SK-N-SH (cell line): Measurements from ENCODE around the gene NEIL3. TPM values are rescaled to one million over a fixed set of nuclear protein-coding genes. Genes with fewer than 3 reads are reported as not detected.

ENCODE experiments used
- CTCF ChIA-PET: fragments of 300-600, 350-600 bp; formaldehyde crosslinking; extraction: SDS; loops from one replicate; lab custom pipeline; 2021; lab: Yijun Ruan, JAX
- POLR2A ChIA-PET: fragments of 350-600 bp; sonication (Branson Sonifier 250); formaldehyde crosslinking; extraction: SDS; loops from one replicate; lab custom pipeline; 2020; ENCODE audit warnings: antibody characterized with exemption, inconsistent platforms; lab: Yijun Ruan, JAX
- DNase-seq: peaks from one replicate; pipeline ENCODE4 v3.0.0; 2012
- H2AFZ ChIP-seq: fragments of 200-600 bp; sonication (generic); 2 replicates; pipeline ENCODE4 v1.8.1; 2016; ENCODE audit warnings: antibody characterized with exemption, mild to moderate bottlenecking, low read depth
- H3F3A ChIP-seq: fragments of 200-600 bp; sonication (generic); replicated peaks from 2 replicates; pipeline ENCODE3; 2016; ENCODE audit warnings: antibody characterized with exemption, mild to moderate bottlenecking; ENCODE audit not compliant: insufficient read depth
- H3K27ac ChIP-seq, 2 experiments: fragments of 200-500 bp in 1 of 2; fragments of 200-600 bp in 1 of 2; sonication (Bioruptor generic) in 1 of 2; sonication (generic), shearing (Covaris generic) in 1 of 2; 2 replicates each; pipeline versions ENCODE4 v1.5.1 to v1.6.1; 2014 to 2016; ENCODE audit warnings: low read depth in 2 of 2, inconsistent platforms in 1 of 2, low read length in 1 of 2, mild to moderate bottlenecking in 1 of 2, mixed read lengths in 1 of 2
- H3K27me3 ChIP-seq: fragments of 200-600 bp; sonication (generic), shearing (Covaris generic); 2 replicates; pipeline ENCODE4 v1.6.1; 2016; ENCODE audit warnings: mixed run types; ENCODE audit not compliant: insufficient read depth
- H3K36me3 ChIP-seq, 2 experiments: fragments of 200-500 bp in 1 of 2; fragments of 200-600 bp in 1 of 2; sonication (Bioruptor generic) in 1 of 2; sonication (generic) in 1 of 2; replicated peaks in 1 of 2; 2 replicates each; pipeline versions ENCODE3 to v1.5.1; 2014 to 2016; ENCODE audit warnings: low read length in 1 of 2, mild to moderate bottlenecking in 1 of 2; ENCODE audit not compliant: insufficient read depth in 2 of 2, control insufficient read depth in 1 of 2
- H3K4me1 ChIP-seq, 2 experiments: fragments of 200-500 bp in 1 of 2; fragments of 200-600 bp in 1 of 2; sonication (Bioruptor generic) in 1 of 2; sonication (generic), shearing (Covaris generic) in 1 of 2; 2 replicates each; pipeline versions ENCODE4 v1.5.1 to v1.6.1; 2014 to 2016; ENCODE audit warnings: low read depth in 1 of 2, low read length in 1 of 2, mixed run types in 1 of 2; ENCODE audit not compliant: insufficient read depth in 2 of 2, control insufficient read depth in 1 of 2
- H3K4me2 ChIP-seq: fragments of 200-600 bp; sonication (generic), shearing (Covaris generic); 2 replicates; pipeline ENCODE4 v1.6.1; 2017; ENCODE audit warnings: mixed run types
- H3K4me3 ChIP-seq, 2 experiments: fragments of 200-500 bp in 1 of 2; fragments of 200-600 bp in 1 of 2; sonication (Bioruptor generic) in 1 of 2; sonication (generic), shearing (Covaris generic) in 1 of 2; 2 replicates each; pipeline versions ENCODE4 v1.5.1 to v1.8.1; 2014 to 2016; ENCODE audit warnings: low read depth in 2 of 2, inconsistent platforms in 1 of 2, low read length in 1 of 2, mild to moderate bottlenecking in 1 of 2, mixed read lengths in 1 of 2, moderate library complexity in 1 of 2
- H3K79me2 ChIP-seq: fragments of 200-600 bp; sonication (generic); 2 replicates; pipeline ENCODE4 v1.8.1; 2017; ENCODE audit warnings: mild to moderate bottlenecking; ENCODE audit not compliant: insufficient read depth
- H3K9ac ChIP-seq: fragments of 200-600 bp; sonication (generic); 2 replicates; pipeline ENCODE4 v1.6.1; 2017; ENCODE audit warnings: mixed run types
- H3K9me2 ChIP-seq: fragments of 200-600 bp; sonication (generic); 2 replicates; pipeline ENCODE4 v1.6.1; 2017; ENCODE audit warnings: mixed run types
- H3K9me3 ChIP-seq: fragments of 200-600 bp; sonication (generic); 2 replicates; pipeline ENCODE4 v1.6.1; 2017; ENCODE audit warnings: mixed run types, mild to moderate bottlenecking, moderate library complexity
- H4K20me1 ChIP-seq: fragments of 200-600 bp; sonication (generic); 2 replicates; pipeline ENCODE4 v1.6.1; 2017; ENCODE audit warnings: mild to moderate bottlenecking, mixed run types; ENCODE audit not compliant: insufficient read depth
- CHD2 ChIP-seq: fragments of 150-350 bp; IDR thresholded peaks from 2 replicates; pipeline ENCODE4 v1.6.1; 2018; ENCODE audit warnings: low read length; ENCODE audit not compliant: partially characterized antibody
- CTCF ChIP-seq: fragments of 200-600 bp; sonication (generic); IDR thresholded peaks from 2 replicates; pipeline ENCODE4 v1.6.1; 2017; ENCODE audit warnings: antibody characterized with exemption, mild to moderate bottlenecking, moderate library complexity
- EZH2phosphoT487 ChIP-seq: fragments of 200-600 bp; sonication (generic); IDR thresholded peaks from 2 replicates; pipeline ENCODE4 v1.6.1; 2017; ENCODE audit warnings: low read depth, mixed run types, mild to moderate bottlenecking, antibody characterized with exemption, moderate library complexity, borderline replicate concordance
- FOXM1 ChIP-seq: IDR thresholded peaks from 2 replicates; pipeline ENCODE4 v1.4.0; 2012; ENCODE audit warnings: low read depth, mild to moderate bottlenecking
- GABPA ChIP-seq: IDR thresholded peaks from 2 replicates; pipeline ENCODE4 v1.4.0; 2012; ENCODE audit warnings: low read depth, mild to moderate bottlenecking
- IRF3 ChIP-seq: fragments of 150-350 bp; IDR thresholded peaks from 2 replicates; pipeline ENCODE4 v1.6.1; 2016; ENCODE audit warnings: mild to moderate bottlenecking, low read depth, low read length
- JUND ChIP-seq: IDR thresholded peaks from 2 replicates; pipeline ENCODE4 v1.4.0; 2012
- NRF1 ChIP-seq: IDR thresholded peaks from 2 replicates; pipeline ENCODE4 v1.6.1; 2012; ENCODE audit warnings: low read depth, mild to moderate bottlenecking, low read length
- POLR2AphosphoS5 ChIP-seq: IDR thresholded peaks from 2 replicates; pipeline ENCODE4 v1.6.1; 2012; ENCODE audit warnings: low read depth, low read length
- RCOR1 ChIP-seq: fragments of 150-350 bp; IDR thresholded peaks from 2 replicates; pipeline ENCODE4 v1.6.1; 2017; ENCODE audit warnings: antibody characterized with exemption, low read length
- SIN3A ChIP-seq: IDR thresholded peaks from 2 replicates; pipeline ENCODE4 v1.6.1; 2012; ENCODE audit warnings: low read depth, mild to moderate bottlenecking, low read length, moderate library complexity, borderline replicate concordance
- SMC3 ChIP-seq: IDR thresholded peaks from 2 replicates; pipeline ENCODE4 v1.6.1; 2012; ENCODE audit warnings: low read depth, low read length, improper control_type of control experiment
- TCF12 ChIP-seq: IDR thresholded peaks from 2 replicates; pipeline ENCODE4 v1.4.0; 2012
- TEAD4 ChIP-seq: IDR thresholded peaks from 2 replicates; pipeline ENCODE4 v1.4.0; 2012; ENCODE audit warnings: mild to moderate bottlenecking, borderline replicate concordance; ENCODE audit not compliant: insufficient read depth
- WGBS: methylation state at CpG from one replicate; pipeline ENCODE4 v1.1.6; 2017; ENCODE audit warnings: low lambda C conversion rate; 5-methylcytosine and 5-hydroxymethylcytosine counted together
- polyA plus RNA-seq, 3 experiments: library from polyadenylated mRNA; depleted of rRNA; stranded (reverse); fragments of >200 nt; gene quantifications; 2 replicates each; pipeline ENCODE4 v1.2.3, GENCODE V29; 2012

NEIL3 gene
- polyA plus RNA-seq, 1 of the 3 experiments (the other 2 are of a cell fraction), result 3.6 TPM

GRCh38 chr4:177380730-177381287 is 71.1 kb downstream of the NEIL3 start (continued):
- TF ChIP-seq IRF3 (no peak), RCOR1 (no peak)

GRCh38 chr4:177381762-177382310 is 72.2 kb downstream of the NEIL3 start:
- H3F3A ChIP-seq, result no peaks in the 10 kb centered on the region
- H3K9ac ChIP-seq, result no peak overlapping the region
- H3K4me3 ChIP-seq, result no peak overlapping the region
- H2AFZ ChIP-seq, result no peak overlapping the region
- 84% methylated on average over 7 of the region's 13 CpGs for WGBS
- no peaks in the 10 kb centered on the region for H3K9me3 ChIP-seq
- H3K9me2 ChIP-seq, result no peaks in the 10 kb centered on the region
- TF ChIP-seq GABPA (no peak), SMC3 (no peak), NRF1 (no peak), CTCF (no peak), CHD2 (no peak), JUND (no peak), SIN3A (no peak), IRF3 (no peak), FOXM1 (no peak), TEAD4 (no peak), EZH2phosphoT487 (no peak), TCF12 (no peak), POLR2AphosphoS5 (no peak)
- H4K20me1 ChIP-seq, result no peaks in the 10 kb centered on the region
- H3K27ac ChIP-seq, result no peak overlapping the region
- CTCF ChIA-PET, result no interaction called here
- no peak overlapping the region for H3K4me2 ChIP-seq
- POLR2A ChIA-PET, result no interaction called here
- no peaks in the 10 kb centered on the region for H3K36me3 ChIP-seq
- no peaks in the 10 kb centered on the region for H3K27me3 ChIP-seq
- H3K79me2 ChIP-seq, result no peaks in the 10 kb centered on the region
- no peak for DNase-seq
- H3K4me1 ChIP-seq, result no peaks in the 10 kb centered on the region; a peak in 1 of 4 replicates
